ENCODE measurements around the gene DIS3L2. TPM values are rescaled to one million over a fixed set of nuclear protein-coding genes. Genes with fewer than 3 reads are reported as not detected.
A peak's percentile ranks its signal among the peaks of the same experiment; 100 is the strongest.

The DIS3L2 gene
- total and polyA plus RNA-seq, 5 donors from 2014 or later = 10.9 to 76.9 (median 21.0) TPM

- no peaks in the 10 kb centered on the region for H3K4me1 ChIP-seq (ENCODE audit: control insufficient read depth, insufficient read depth, low read length, poor library complexity, severe bottlenecking)
- no peak overlapping the region for H3K27ac Mint-ChIP-seq
- peaks cover 0 to 10% (median 0%) of the 10 kb centered on the region in 4 donors for H3K4me1 Mint-ChIP-seq
- peaks cover 24% of the 10 kb centered on the region for H3K36me3 ChIP-seq (ENCODE audit: control insufficient read depth, insufficient read depth, low read length)
- H3K9me3 ChIP-seq (ENCODE audit: control insufficient read depth in 2 of 2, low read length in 2 of 2) = no peaks in the 10 kb centered on the region
- H3K4me3 ChIP-seq (ENCODE audit: low read depth, low read length) = no peak overlapping the region
- no peak overlapping the region for H3K4me3 Mint-ChIP-seq
- no peak for DNase-seq
- no peaks in the 10 kb centered on the region for H3K27me3 Mint-ChIP-seq
- no peak for ATAC-seq (ENCODE audit: low read depth in 2 of 2)
- no peak overlapping the region for H3K27ac ChIP-seq (ENCODE audit: insufficient read depth, low read length, poor library complexity, severe bottlenecking)
- peaks cover 36% of the 10 kb centered on the region for H3K36me3 Mint-ChIP-seq
- no peaks in the 10 kb centered on the region for H3K27me3 ChIP-seq (ENCODE audit: control insufficient read depth, insufficient read depth, low read length)
- no peaks in the 10 kb centered on the region for H3K9me3 Mint-ChIP-seq
Measured at GRCh38 chr2:232255033-232255432, 293.5 kb downstream of the DIS3L2 start.

- no peaks in the 10 kb centered on the region for H3K27me3 Mint-ChIP-seq
- Histone ChIP-seq H3K27me3 (ENCODE audit: control insufficient read depth, insufficient read depth, low read length) (no peaks in the 10 kb centered on the region), H3K36me3 (ENCODE audit: control insufficient read depth, insufficient read depth, low read length) (peaks cover 23% of the 10 kb centered on the region), H3K9me3 (ENCODE audit: control insufficient read depth in 2 of 2, low read length in 2 of 2) (no peaks in the 10 kb centered on the region), H3K4me3 (ENCODE audit: low read depth, low read length) (no peak overlapping the region), H3K27ac (ENCODE audit: insufficient read depth, low read length, poor library complexity, severe bottlenecking) (no peak overlapping the region), H3K4me1 (ENCODE audit: control insufficient read depth, insufficient read depth, low read length, poor library complexity, severe bottlenecking) (no peaks in the 10 kb centered on the region)
- DNase-seq (no peak), ATAC-seq (ENCODE audit: low read depth in 2 of 2) (no peak)
- H3K4me3 Mint-ChIP-seq = no peak overlapping the region
- peaks cover 59% of the 10 kb centered on the region for H3K36me3 Mint-ChIP-seq
- H3K9me3 Mint-ChIP-seq = no peaks in the 10 kb centered on the region
- H3K4me1 Mint-ChIP-seq = peaks cover 0 to 8% (median 1%) of the 10 kb centered on the region in 4 donors
- H3K27ac Mint-ChIP-seq = peak overlapping the region in 1 of 3 donors; percentile 6
Measured at GRCh38 chr2:232260075-232260474, 298.6 kb downstream of the DIS3L2 start.

GRCh38 chr2:232261776-232262175 lies 300.3 kb downstream of the DIS3L2 start:
- Mint-ChIP-seq H3K27me3 (no peaks in the 10 kb centered on the region), H3K4me1 (peaks cover 0 to 3% (median 1%) of the 10 kb centered on the region in 4 donors), H3K36me3 (peaks cover 67% of the 10 kb centered on the region), H3K27ac (peak overlapping the region in 1 of 3 donors; percentile 82), H3K9me3 (no peaks in the 10 kb centered on the region), H3K4me3 (no peak overlapping the region)
- Histone ChIP-seq H3K9me3 (ENCODE audit: control insufficient read depth in 2 of 2, low read length in 2 of 2) (no peaks in the 10 kb centered on the region), H3K4me1 (ENCODE audit: control insufficient read depth, insufficient read depth, low read length, poor library complexity, severe bottlenecking) (no peaks in the 10 kb centered on the region), H3K36me3 (ENCODE audit: control insufficient read depth, insufficient read depth, low read length) (peaks cover 31% of the 10 kb centered on the region), H3K27ac (ENCODE audit: insufficient read depth, low read length, poor library complexity, severe bottlenecking) (no peak overlapping the region), H3K4me3 (ENCODE audit: low read depth, low read length) (no peak overlapping the region), H3K27me3 (ENCODE audit: control insufficient read depth, insufficient read depth, low read length) (no peaks in the 10 kb centered on the region)
- DNase-seq (no peak), ATAC-seq (ENCODE audit: low read depth in 2 of 2) (no peak)

- Mint-ChIP-seq H3K9me3 (no peaks in the 10 kb centered on the region), H3K27me3 (no peaks in the 10 kb centered on the region), H3K4me1 (peaks cover 0 to 3% (median 1%) of the 10 kb centered on the region in 4 donors), H3K27ac (no peak overlapping the region), H3K4me3 (no peak overlapping the region), H3K36me3 (peaks cover 64% of the 10 kb centered on the region)
- DNase-seq (no peak), ATAC-seq (ENCODE audit: low read depth in 2 of 2) (no peak)
- Histone ChIP-seq H3K27me3 (ENCODE audit: control insufficient read depth, insufficient read depth, low read length) (no peaks in the 10 kb centered on the region), H3K36me3 (ENCODE audit: control insufficient read depth, insufficient read depth, low read length) (peaks cover 34% of the 10 kb centered on the region), H3K4me1 (ENCODE audit: control insufficient read depth, insufficient read depth, low read length, poor library complexity, severe bottlenecking) (no peaks in the 10 kb centered on the region), H3K9me3 (ENCODE audit: control insufficient read depth in 2 of 2, low read length in 2 of 2) (no peaks in the 10 kb centered on the region), H3K4me3 (ENCODE audit: low read depth, low read length) (no peak overlapping the region), H3K27ac (ENCODE audit: insufficient read depth, low read length, poor library complexity, severe bottlenecking) (no peak overlapping the region)
Measured at GRCh38 chr2:232263295-232263694, 301.8 kb downstream of the DIS3L2 start.

GRCh38 chr2:232264081-232264480 lies 302.6 kb downstream of the DIS3L2 start:
- Histone ChIP-seq H3K27ac (ENCODE audit: insufficient read depth, low read length, poor library complexity, severe bottlenecking) (no peak overlapping the region), H3K36me3 (ENCODE audit: control insufficient read depth, insufficient read depth, low read length) (peaks cover 34% of the 10 kb centered on the region), H3K4me1 (ENCODE audit: control insufficient read depth, insufficient read depth, low read length, poor library complexity, severe bottlenecking) (no peaks in the 10 kb centered on the region), H3K9me3 (ENCODE audit: control insufficient read depth in 2 of 2, low read length in 2 of 2) (no peaks in the 10 kb centered on the region), H3K27me3 (ENCODE audit: control insufficient read depth, insufficient read depth, low read length) (no peaks in the 10 kb centered on the region), H3K4me3 (ENCODE audit: low read depth, low read length) (no peak overlapping the region)
- Mint-ChIP-seq H3K4me1 (peaks cover 0 to 3% (median 1%) of the 10 kb centered on the region in 4 donors), H3K27ac (peak overlapping the region in 1 of 3 donors; percentile 69), H3K4me3 (no peak overlapping the region), H3K36me3 (peaks cover 58% of the 10 kb centered on the region), H3K27me3 (no peaks in the 10 kb centered on the region), H3K9me3 (no peaks in the 10 kb centered on the region)
- DNase-seq (no peak), ATAC-seq (ENCODE audit: low read depth in 2 of 2) (no peak)

- Histone ChIP-seq H3K4me3 (ENCODE audit: low read depth, low read length) (no peak overlapping the region), H3K4me1 (ENCODE audit: control insufficient read depth, insufficient read depth, low read length, poor library complexity, severe bottlenecking) (no peaks in the 10 kb centered on the region), H3K27ac (ENCODE audit: insufficient read depth, low read length, poor library complexity, severe bottlenecking) (no peak overlapping the region), H3K27me3 (ENCODE audit: control insufficient read depth, insufficient read depth, low read length) (no peaks in the 10 kb centered on the region), H3K36me3 (ENCODE audit: control insufficient read depth, insufficient read depth, low read length) (peaks cover 34% of the 10 kb centered on the region), H3K9me3 (ENCODE audit: control insufficient read depth in 2 of 2, low read length in 2 of 2) (no peaks in the 10 kb centered on the region)
- ATAC-seq (ENCODE audit: low read depth in 2 of 2) (no peak), DNase-seq (no peak)
- Mint-ChIP-seq H3K4me3 (no peak overlapping the region), H3K36me3 (peaks cover 57% of the 10 kb centered on the region), H3K4me1 (peaks cover 0 to 4% (median 3%) of the 10 kb centered on the region in 4 donors), H3K27ac (no peak overlapping the region), H3K27me3 (no peaks in the 10 kb centered on the region), H3K9me3 (no peaks in the 10 kb centered on the region)
Measured at GRCh38 chr2:232265329-232265728, 303.8 kb downstream of the DIS3L2 start.

GRCh38 chr2:232268636-232269165 lies 307.2 kb downstream of the DIS3L2 start:
- Histone ChIP-seq H3K27ac (ENCODE audit: insufficient read depth, low read length, poor library complexity, severe bottlenecking) (no peak overlapping the region), H3K4me1 (ENCODE audit: control insufficient read depth, insufficient read depth, low read length, poor library complexity, severe bottlenecking) (no peaks in the 10 kb centered on the region), H3K4me3 (ENCODE audit: low read depth, low read length) (no peak overlapping the region), H3K27me3 (ENCODE audit: control insufficient read depth, insufficient read depth, low read length) (no peaks in the 10 kb centered on the region), H3K36me3 (ENCODE audit: control insufficient read depth, insufficient read depth, low read length) (peaks cover 29% of the 10 kb centered on the region), H3K9me3 (ENCODE audit: control insufficient read depth in 2 of 2, low read length in 2 of 2) (no peaks in the 10 kb centered on the region)
- peaks cover 0 to 6% (median 2%) of the 10 kb centered on the region in 4 donors for H3K4me1 Mint-ChIP-seq
- no peak overlapping the region for H3K4me3 Mint-ChIP-seq
- ATAC-seq (ENCODE audit: low read depth in 2 of 2) (no peak), DNase-seq (no peak)
- H3K27ac Mint-ChIP-seq = peak overlapping the region in 1 of 3 donors; percentile 32
- no peaks in the 10 kb centered on the region for H3K27me3 Mint-ChIP-seq
- peaks cover 42% of the 10 kb centered on the region for H3K36me3 Mint-ChIP-seq
- H3K9me3 Mint-ChIP-seq = no peaks in the 10 kb centered on the region

- no peaks in the 10 kb centered on the region for H3K9me3 ChIP-seq (ENCODE audit: control insufficient read depth in 2 of 2, low read length in 2 of 2)
- Mint-ChIP-seq H3K4me3 (no peak overlapping the region), H3K9me3 (no peaks in the 10 kb centered on the region), H3K36me3 (peaks cover 35% of the 10 kb centered on the region), H3K27ac (peak overlapping the region in 1 of 3 donors; percentile 39), H3K27me3 (no peaks in the 10 kb centered on the region), H3K4me1 (peaks cover 0 to 6% (median 2%) of the 10 kb centered on the region in 4 donors)
- no peaks in the 10 kb centered on the region for H3K4me1 ChIP-seq (ENCODE audit: control insufficient read depth, insufficient read depth, low read length, poor library complexity, severe bottlenecking)
- H3K4me3 ChIP-seq (ENCODE audit: low read depth, low read length) = no peak overlapping the region
- no peaks in the 10 kb centered on the region for H3K27me3 ChIP-seq (ENCODE audit: control insufficient read depth, insufficient read depth, low read length)
- no peak overlapping the region for H3K27ac ChIP-seq (ENCODE audit: insufficient read depth, low read length, poor library complexity, severe bottlenecking)
- peaks cover 18% of the 10 kb centered on the region for H3K36me3 ChIP-seq (ENCODE audit: control insufficient read depth, insufficient read depth, low read length)
- ATAC-seq (ENCODE audit: low read depth in 2 of 2) (no peak), DNase-seq (no peak)
Measured at GRCh38 chr2:232269867-232270266, 308.4 kb downstream of the DIS3L2 start.

Measured in CD4-positive, CD25-positive, alpha-beta regulatory T cell (primary cell).